ENCODE data around the gene DOK3.

DOK3 gene

GRCh38 chr5:177520916-177521513 is 11.4 kb upstream of the DOK3 start:
- TF ChIP-seq, protein P1, sequence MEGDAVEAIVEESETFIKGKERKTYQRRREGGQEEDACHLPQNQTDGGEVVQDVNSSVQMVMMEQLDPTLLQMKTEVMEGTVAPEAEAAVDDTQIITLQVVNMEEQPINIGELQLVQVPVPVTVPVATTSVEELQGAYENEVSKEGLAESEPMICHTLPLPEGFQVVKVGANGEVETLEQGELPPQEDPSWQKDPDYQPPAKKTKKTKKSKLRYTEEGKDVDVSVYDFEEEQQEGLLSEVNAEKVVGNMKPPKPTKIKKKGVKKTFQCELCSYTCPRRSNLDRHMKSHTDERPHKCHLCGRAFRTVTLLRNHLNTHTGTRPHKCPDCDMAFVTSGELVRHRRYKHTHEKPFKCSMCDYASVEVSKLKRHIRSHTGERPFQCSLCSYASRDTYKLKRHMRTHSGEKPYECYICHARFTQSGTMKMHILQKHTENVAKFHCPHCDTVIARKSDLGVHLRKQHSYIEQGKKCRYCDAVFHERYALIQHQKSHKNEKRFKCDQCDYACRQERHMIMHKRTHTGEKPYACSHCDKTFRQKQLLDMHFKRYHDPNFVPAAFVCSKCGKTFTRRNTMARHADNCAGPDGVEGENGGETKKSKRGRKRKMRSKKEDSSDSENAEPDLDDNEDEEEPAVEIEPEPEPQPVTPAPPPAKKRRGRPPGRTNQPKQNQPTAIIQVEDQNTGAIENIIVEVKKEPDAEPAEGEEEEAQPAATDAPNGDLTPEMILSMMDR (IDR thresholded peaks at IDR 0.05; ENCODE audit: insufficient read depth, missing control alignments) = peak; percentile 2
- DNase-seq (ENCODE audit: insufficient read length, low spot score) = no peak
- no peak for FAIRE-seq

GRCh38 chr5:177520271-177520670 is 10.6 kb upstream of the DOK3 start:
- DNase-seq (ENCODE audit: insufficient read length, low spot score) (no peak), FAIRE-seq (no peak)

GRCh38 chr5:177519463-177520235 is 10.0 kb upstream of the DOK3 start:
- FAIRE-seq = no peak
- no peak for DNase-seq (ENCODE audit: insufficient read length, low spot score)
- TF ChIP-seq, protein P1 (IDR thresholded peaks at IDR 0.05; ENCODE audit: insufficient read depth, missing control alignments) = no peak

More at GRCh38 chr5:177520271-177520670, 10.6 kb upstream of the DOK3 start:
- TF ChIP-seq, protein P1 (IDR thresholded peaks at IDR 0.05; ENCODE audit: insufficient read depth, missing control alignments) = no peak

GRCh38 chr5:177516601-177517568 is 7.3 kb upstream of the DOK3 start, which contains the start of gene DDX41:
Gene DDX41 (minus strand): TSS chr5:177516961. CDS start chr5:177516945, 16 bp downstream.
- TF ChIP-seq, protein P1 (IDR thresholded peaks at IDR 0.05; ENCODE audit: insufficient read depth, missing control alignments) = no peak
- DNase-seq (ENCODE audit: insufficient read length, low spot score) (peak; percentile 100), FAIRE-seq (peak; percentile 21)

GRCh38 chr5:177515580-177515979 is 6.0 kb upstream of the DOK3 start:
- no peak for DNase-seq (ENCODE audit: insufficient read length, low spot score)
- TF ChIP-seq, protein P1 (IDR thresholded peaks at IDR 0.05; ENCODE audit: insufficient read depth, missing control alignments) = no peak

GRCh38 chr5:177514541-177514940 is 4.9 kb upstream of the DOK3 start:
- DNase-seq (ENCODE audit: insufficient read length, low spot score) (no peak), FAIRE-seq (no peak)
- TF ChIP-seq, protein P1 (IDR thresholded peaks at IDR 0.05; ENCODE audit: insufficient read depth, missing control alignments) = no peak

More at GRCh38 chr5:177515580-177515979, 6.0 kb upstream of the DOK3 start:
- no peak for FAIRE-seq
